Stimulated activated CD8-positive, alpha-beta memory T cell treated with anti-CD3 and anti-CD28 coated beads, Interleukin-4, amount 100 ng/mL, for 24 hours (primary cell): Measurements from ENCODE around the gene UFM1.
"Not testable (repeated sequence)": the region's sequence is repeated elsewhere in the genome, so short reads cannot be mapped to it uniquely, and the experiment has no call there.

ENCODE experiments used
- DNase-seq: peaks from one replicate; pipeline ENCODE4 v3.0.0-alpha.2; 2020; ENCODE audit warnings: low read depth

Gene UFM1

GRCh38 chr13:38366954-38367645, 17.4 kb downstream of the UFM1 start:
- no peak for DNase-seq

DNA sequence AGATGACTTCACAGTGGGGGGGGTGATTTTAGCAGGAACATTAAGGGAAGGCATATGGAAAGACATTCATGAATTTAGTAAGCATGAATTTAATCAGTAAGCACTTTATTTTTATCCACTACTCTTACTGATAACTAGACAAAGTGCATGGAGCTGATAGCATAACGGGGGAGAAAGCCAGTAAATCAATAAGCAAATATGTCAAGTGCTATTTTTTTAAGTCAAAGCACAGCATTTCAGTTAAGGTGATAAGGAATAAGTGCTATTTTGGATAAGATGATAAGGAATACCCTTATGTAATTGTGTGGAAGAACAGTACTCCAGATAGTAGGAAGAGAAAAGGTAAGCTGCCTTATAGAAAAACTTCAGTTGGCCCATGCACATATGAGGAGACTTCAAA, 19.4 kb downstream of the UFM1 start:
- no peak for DNase-seq

- DNase-seq: not testable (repeated sequence)
Measured at GRCh38 chr13:38370096-38370495, 20.4 kb downstream of the UFM1 start.

DNA sequence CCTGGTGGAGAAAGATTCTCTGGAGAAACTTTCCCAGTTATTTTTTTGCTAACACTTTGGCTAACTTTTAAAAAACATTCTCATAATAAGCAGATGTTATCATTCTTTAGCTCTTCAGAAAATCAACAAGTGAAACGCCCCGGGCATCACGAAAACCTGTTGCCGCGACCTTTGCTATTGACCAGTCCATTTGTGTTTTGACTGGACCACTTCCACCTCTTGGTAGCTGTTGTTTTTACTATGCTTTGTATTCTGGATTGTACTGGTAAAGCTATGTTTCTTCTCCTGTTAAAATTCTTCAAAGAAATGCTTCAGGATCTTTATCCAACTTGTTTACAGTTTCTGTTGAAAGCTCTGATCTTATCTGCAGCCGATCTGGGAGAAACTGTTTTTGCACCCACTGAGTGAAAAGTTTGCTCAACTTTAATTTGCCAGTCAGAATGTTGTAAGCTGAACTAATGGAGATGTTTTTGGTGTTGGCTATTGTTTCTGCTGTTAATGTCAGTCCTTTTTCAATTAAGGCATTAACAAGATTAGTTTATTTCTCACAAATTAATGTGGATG, 23.3 kb downstream of the UFM1 start:
- no peak for DNase-seq

GRCh38 chr13:38376546-38376945, 26.9 kb downstream of the UFM1 start:
- DNase-seq: no peak

- no peak for DNase-seq
Measured at GRCh38 chr13:38381890-38382289, 32.2 kb downstream of the UFM1 start.

GRCh38 chr13:38382946-38383345, 33.3 kb downstream of the UFM1 start:
- DNase-seq: no peak

GRCh38 chr13:38384171-38384570, 34.5 kb downstream of the UFM1 start:
- DNase-seq: no peak

GRCh38 chr13:38385153-38385891, 35.7 kb downstream of the UFM1 start:
- DNase-seq: no peak

DNA sequence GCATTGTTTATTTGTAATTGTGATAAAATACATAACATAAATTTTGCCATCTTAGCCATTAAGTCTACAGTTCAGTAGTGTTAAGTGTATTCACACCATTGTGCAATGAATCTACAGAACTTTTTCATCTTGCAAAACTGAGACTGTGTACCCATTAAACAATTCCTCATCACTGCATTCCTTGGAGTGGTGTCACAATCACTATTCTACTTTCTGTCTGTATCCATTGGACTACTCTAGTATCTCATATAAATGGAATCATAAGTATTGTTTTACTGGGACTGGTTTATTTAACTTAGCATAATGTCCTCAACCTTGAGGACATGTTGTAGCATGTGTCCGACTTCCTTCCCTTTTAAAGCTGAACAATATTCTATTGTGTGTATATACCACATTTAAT, 36.8 kb downstream of the UFM1 start:
- DNase-seq: no peak

- DNase-seq: no peak
Measured at GRCh38 chr13:38391341-38391740, 41.7 kb downstream of the UFM1 start.

DNA sequence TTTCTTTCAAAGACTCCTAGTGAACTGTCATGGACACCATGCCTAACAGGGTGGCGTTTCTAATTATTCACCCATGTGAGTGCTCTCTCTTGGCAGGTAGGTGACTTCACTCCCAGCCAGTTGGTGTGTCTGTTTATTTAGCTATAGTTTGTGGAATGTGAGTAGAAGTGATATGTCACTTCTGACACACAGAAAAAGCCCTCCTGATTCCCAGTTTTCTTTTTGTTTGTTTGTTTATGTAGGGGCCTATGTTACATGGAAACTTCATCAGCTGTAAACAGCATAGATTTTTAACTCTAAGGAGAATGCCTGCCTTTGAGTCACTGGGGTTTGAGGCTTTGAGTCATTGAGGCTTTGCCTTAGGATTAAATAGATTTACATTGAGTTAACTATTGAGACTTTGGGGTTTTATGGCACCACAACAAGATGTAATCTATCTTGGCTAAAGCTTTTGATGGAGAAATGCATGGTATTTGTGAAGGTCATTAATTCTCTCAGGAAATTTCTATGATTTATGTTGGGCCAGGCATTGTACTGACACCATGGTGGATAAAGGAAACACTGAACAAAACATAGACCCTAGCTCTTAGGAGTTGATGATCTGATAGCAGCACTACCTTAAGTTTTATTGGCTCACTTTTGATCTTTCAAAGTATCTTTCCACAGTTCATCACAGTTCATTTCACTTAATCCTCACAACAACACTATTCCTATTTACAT, 45.3 kb downstream of the UFM1 start:
- no peak for DNase-seq

GRCh38 chr13:38395497-38395788, 45.8 kb downstream of the UFM1 start:
- no peak for DNase-seq

- no peak for DNase-seq
Measured at GRCh38 chr13:38398711-38399493, 49.3 kb downstream of the UFM1 start.

DNA sequence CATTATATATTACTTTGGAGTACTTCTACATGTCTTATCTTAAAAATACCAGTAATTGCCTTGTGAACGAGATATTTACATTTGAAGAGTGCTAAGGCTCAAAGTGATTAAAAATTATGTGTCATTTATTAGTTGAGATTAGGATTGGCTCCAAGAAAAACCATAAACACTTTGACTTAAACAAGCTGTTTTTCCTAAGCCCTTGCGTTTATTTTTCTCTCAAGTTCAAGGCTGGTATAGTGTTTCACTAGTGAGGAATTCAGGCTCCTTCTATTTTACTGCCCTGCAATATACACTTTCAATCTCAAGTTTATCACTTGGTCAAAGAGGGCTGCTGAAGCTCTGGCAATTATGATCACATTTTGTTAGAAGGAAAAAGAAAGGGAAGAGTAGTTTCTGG, 49.9 kb downstream of the UFM1 start:
- no peak for DNase-seq

GRCh38 chr13:38401276-38401675, 51.6 kb downstream of the UFM1 start:
- DNase-seq: no peak

- no peak for DNase-seq
Measured at GRCh38 chr13:38405216-38405615, 55.6 kb downstream of the UFM1 start.

GRCh38 chr13:38409771-38410170, 60.1 kb downstream of the UFM1 start:
- no peak for DNase-seq

GRCh38 chr13:38412266-38412665, 62.6 kb downstream of the UFM1 start:
- no peak for DNase-seq
